Suprapubic skin (tissue), 3 donors: Measurements from ENCODE around the gene SCAMP4.

Source experiments
- CTCF ChIP-seq, 2 donors: fragments of 200-600 bp in 1 of 2; fragments of 450-650 bp in 1 of 2; sonication (generic) in 1 of 2; IDR thresholded peaks; one replicate each; pipeline ENCODE4 v1.5.1; 2016 to 2019; ENCODE audit warnings: antibody characterized with exemption in 2 of 2, mild to moderate bottlenecking in 1 of 2, moderate library complexity in 1 of 2
- POLR2AphosphoS5 ChIP-seq, 3 donors: sonication (generic); formaldehyde crosslinking; IDR thresholded peaks; one replicate each; pipeline ENCODE4 v1.6.1; 2017; ENCODE audit warnings: antibody characterized with exemption in 3 of 3

- TF ChIP-seq CTCF (IDR thresholded peaks at IDR 0.05) (no peak), POLR2AphosphoS5 (IDR thresholded peaks at IDR 0.05) (no peak)
Measured at GRCh38 chr19:1884291-1884718, 20.9 kb upstream of the SCAMP4 start.
